ENCODE results near the gene DDX56.
A peak's percentile ranks its signal among the peaks of the same experiment; 100 is the strongest.
"Not testable (repeated sequence)": the region's sequence is repeated elsewhere in the genome, so short reads cannot be mapped to it uniquely, and the experiment has no call there.

DDX56 gene

GRCh38 chr7:44573464-44574286 lies at the start of gene DDX56:
DDX56 (minus strand) TSS chr7:44573908; CDS start chr7:44573895, 13 bp downstream.
- peak; percentile 86 for DNase-seq

DNA sequence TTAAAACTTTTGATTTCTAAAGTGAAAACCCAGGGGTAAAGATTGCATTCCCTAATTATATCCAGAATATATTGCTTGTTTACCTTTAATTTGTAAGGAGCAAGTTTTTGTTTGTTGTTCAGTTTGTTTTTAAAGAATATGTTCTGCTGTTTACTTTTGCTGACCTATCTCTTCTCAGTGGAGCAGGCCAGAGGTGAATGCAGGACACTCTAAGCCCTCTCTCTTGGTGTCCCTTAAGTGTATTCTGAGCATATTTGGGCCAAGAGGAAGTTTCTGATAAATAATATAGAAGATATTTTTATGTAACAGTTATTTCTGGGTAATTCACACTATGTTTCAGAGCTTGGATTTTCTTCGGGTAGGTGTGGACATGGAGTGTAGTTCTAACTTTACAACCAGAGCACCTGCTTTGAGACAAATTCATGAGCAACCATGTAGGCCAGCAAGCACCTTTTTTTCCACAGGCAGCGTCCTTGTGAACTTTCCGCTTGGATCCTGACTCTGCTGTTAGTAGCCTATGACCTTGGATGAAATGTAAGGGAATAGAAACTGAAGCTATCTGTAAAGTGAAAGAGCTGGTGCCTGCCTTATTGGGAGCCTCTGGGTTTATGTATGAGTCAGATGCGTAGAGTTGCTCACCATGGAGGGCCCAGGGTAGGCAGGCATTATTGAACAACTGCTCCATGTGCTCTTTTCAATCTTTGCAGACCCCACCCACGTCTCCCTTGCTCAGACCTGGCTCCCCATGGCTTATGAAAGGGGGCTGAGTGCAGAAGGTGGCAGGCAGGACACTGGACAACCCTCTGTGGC lies 48.8 kb upstream of the DDX56 start:
- DNase-seq: no peak

GRCh38 chr7:44621750-44622103 lies 48.0 kb upstream of the DDX56 start:
- DNase-seq: no peak

- DNase-seq: no peak
Observed at GRCh38 chr7:44621034-44621749, 47.5 kb upstream of the DDX56 start.

- DNase-seq: no peak
Observed at GRCh38 chr7:44618753-44619152, 45.0 kb upstream of the DDX56 start.

DNA sequence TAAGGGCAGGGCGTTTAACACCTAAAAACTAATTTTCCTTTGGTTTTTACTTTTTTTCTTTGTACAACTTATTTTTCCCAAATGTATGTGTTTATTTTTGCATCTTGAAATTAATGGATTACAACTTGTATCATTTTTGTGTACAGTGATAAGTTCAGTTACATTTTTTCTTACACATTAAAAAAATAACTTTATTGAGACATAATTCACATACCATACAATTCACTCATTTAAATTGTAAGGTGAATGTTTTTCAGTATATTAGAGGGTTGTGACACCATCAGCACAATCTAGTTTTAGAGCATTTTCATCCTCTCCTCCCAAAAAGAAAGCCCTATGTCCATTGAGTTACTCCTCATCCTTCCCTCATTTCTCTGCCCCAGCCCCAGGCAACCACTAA lies 44.3 kb upstream of the DDX56 start:
- DNase-seq: no peak

DNA sequence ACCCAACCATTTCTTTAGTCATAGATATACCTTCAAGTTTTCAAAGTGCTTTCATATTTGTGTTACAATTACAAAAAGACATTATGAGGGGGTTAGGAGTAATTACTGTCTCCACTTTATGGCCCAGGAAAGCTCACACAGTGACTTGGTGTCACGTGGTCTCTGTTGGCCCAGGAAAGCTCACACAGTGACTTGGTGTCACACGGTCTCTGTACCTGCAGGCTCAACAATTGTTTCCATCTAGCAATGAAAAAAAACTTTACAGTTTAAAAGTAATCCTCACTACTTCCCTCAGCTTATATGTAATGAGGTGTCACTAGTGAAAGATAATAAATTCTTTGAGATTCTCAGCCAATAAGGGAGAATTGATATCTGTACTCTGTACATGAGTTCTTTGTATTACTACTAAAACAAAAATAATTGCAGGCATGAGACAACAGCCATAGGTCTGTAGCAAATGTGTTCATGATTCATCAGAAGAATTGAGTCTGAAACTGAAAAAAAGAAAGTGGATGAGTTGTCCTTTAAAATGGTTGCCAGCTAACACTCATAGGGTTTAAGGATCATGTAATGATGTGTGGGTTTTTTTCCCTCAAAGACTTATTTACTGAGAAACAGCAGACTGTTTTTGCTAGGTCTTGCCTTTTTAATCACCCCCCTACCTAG lies 43.6 kb upstream of the DDX56 start:
- DNase-seq: no peak

DNA sequence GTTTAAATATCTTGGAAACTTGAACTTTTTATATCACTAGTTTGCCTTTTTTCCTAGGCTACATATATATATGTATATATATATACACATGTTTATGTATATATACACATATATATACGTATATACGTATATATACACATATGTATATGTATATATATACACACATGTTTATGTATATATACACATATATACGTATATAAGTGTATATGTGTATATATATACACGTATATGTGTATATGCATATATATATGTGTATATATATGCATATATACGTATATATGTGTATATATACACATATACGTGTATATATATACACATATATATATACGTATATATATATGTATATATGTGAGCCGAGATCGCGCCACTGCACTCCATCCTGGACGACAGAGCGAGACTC lies 42.8 kb upstream of the DDX56 start:
- DNase-seq: no peak

DNA sequence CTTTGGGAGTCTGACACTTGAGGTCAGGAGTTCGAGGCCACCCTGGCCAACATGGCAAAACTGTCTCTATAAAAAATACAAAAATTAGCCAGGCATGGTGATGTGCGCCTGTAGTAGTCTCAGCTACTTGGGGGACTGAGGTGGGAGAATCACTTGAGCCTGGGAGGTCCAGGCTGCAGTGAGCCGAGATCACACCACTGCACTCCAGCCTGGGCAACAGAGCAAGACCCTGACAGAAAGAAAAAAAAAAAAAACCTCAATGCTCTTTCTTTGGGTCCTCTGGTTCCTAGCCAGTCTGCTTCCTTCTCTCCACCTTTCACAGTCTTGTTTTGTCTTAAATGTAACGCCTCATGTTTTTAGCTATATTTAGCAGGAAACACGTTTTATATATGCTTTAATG lies 42.1 kb upstream of the DDX56 start:
- no peak for DNase-seq

DNA sequence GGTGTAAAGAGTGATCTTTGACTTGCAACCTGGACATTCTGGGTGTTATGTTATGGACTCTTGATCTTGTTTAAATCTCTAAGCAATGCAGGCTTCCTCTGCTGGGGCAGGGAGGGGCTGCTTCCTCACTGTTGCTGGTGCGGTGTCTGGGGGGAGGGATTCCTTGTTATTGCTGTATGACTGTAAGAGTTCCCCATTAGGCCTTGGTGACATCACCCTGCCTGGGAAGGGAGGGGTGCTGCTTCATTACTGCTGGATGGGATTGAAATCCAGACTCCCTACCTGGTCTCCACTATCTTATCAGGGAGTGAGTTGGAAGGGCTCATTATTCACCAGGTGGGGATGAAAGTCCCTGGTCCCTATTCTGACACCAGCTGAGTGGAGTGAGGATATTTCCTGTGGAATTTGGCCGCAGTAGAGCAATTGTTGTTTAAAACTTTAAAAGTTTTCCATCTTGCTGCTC lies 41.5 kb upstream of the DDX56 start:
- DNase-seq: no peak

- DNase-seq: no peak
Observed at GRCh38 chr7:44609829-44610228, 36.1 kb upstream of the DDX56 start.

DNA sequence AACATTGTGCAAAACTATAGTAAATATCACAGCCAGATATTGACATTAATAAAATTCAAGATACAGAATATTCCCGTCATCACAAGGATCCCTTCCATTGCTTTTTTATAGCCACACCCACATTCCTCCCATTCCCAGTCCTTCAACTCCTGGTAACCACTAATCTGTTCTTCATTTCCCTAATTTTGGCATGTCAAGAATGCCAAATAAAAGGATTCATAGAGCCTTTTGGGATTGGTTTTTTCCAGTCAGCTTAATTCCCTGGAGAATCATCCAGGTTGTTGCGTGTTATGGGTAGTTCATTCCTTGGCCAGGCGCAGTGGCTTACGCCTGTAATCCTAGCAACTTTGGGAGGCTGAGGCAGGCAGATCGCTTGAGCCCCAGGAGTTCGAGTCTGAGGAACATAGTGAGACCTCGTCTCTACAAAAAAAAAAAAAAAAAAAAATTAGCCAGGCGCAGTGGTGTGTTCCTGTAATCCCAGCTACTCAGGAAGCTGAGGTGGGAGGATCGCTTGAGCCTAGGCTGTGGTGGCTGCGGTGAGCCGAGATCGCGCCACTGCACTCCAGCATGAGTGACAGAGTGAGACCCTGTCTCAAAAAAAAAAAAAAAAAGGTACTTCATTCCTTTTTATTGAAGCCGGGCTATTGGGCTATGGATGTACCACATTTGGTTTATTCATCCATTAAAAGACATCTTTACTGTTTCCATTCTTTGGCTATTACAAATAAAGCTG lies 35.4 kb upstream of the DDX56 start:
- no peak for DNase-seq

DNA sequence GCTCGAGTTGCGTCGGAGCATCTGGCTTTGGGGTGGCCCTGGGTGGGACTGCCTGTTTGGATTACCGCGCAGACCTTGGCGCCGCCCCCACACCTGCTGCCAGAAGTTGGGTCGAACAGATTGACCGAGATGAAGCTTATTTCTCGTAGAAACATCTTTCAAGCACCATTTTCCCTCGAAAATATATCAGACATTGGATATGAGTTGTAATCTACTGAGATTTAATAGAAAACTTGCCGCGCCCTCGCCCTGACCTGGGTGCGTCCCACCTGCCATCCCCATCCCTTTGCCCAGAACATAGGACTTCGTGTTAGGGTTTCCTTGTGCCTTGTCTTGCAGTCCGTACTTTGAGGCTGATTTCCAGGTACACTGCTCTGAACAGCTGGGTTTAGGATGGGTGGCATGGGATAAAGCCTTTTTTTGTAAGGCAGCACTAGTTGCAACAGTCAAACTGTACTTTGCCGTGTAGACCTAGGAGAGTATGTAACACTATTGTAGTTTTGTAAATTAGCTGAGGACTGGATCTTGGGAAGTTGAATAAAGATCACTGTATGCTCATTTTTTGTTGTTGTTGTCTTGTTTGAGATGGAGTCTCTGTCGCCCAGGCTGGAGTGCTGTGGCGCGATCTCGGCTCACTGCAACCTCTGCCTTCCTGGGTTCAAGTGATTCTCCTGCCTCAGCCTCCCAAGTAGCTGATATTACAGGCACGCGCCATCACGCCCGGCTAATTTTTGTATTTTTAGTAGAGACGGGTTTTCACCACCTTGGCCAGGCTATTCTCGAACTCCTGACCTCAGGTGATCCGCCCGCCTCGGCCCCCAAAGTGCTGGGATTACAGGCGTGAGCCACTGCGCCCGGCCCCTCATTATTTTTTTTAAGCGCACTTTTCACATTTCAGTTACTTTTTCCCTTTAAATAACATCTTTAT lies 33.7 kb upstream of the DDX56 start:
- no peak for DNase-seq

DNA sequence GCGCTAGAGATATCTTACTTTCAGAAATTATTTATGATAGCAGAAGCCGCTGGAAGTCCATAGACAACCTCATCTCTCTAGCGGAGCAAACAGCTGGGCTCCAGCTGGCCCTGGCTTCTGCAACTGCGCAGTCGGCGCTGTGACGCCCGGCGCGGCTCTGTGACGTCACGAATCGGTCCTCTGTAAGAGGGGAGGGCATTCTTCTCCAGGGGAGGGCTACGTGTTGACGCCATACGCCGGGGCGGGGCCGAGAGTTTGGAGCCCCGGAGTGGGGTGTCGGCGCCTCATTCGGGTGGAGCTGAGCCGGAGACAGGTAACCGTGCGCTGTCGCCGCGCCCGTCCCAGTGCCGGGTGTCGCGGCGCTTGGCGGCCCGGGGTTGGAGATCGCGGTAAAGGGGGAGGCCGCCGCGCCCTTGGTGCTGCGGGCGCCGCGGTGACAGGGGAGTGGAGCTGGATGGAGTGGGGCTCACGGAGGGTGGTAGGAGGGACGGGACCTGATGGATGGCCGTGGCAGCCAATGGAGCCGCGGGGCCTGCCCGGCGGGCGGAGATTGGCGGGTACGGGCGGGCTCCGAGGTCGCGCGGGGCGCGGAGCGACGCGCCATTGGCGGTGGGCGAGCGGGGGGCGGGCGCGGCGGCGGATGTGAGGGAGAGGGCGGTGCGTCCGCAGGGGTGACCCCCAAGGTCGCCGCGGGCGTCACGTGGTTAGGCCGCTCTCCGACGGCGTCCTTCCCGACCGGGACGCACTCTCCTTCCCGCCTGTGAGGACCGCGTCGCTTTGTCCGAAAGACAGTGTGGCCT lies 32.8 kb upstream of the DDX56 start, which contains the start of gene OGDH:
OGDH (plus strand) TSS at position 287 of the 800 bp plus-strand sequence. CDS start 17,717 bp downstream, outside the sequence.
- peak; percentile 98 for DNase-seq

GRCh38 chr7:44604941-44605340 lies 31.2 kb upstream of the DDX56 start:
- DNase-seq: no peak

DNA sequence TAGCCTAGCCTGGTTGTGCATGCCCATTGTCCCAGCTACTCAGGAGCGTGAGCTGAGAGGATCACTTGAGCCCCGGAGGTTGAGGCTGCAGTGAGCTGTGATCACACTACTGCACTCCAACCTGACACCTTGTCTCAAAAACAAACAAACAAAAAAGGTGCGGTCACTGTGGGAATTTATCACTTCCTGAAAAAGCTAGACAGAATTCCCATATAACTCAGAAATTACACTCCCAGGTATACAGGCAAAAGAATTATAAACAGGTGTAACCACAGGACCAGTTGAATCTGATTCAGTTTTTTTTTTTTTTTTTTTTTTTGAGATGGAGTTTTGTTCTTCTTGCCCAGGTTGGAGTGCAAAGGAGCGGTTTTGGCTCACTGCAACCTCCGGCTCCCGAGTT lies 29.5 kb upstream of the DDX56 start:
- DNase-seq: no peak

GRCh38 chr7:44602576-44602910 lies 28.8 kb upstream of the DDX56 start:
- DNase-seq: no peak

DNA sequence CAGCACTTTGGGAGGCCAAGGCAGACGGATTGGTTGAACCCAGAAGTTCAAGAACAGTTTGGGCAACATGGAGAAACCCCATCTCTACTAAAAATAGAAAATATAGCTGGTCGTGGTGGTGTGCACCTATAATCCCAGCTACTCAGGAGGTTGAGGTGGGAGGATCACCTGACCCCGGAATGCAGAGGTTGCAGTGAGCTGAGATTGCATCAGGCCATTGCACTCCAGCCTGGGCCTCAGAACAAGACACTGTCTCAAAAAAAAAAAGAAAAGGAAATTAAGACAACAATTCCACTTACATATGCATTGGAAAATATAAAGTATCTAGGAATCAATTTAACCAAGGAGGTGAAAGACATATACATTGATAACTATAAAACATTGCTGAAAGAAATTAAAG lies 25.5 kb upstream of the DDX56 start:
- no peak for DNase-seq

GRCh38 chr7:44597181-44597580 lies 23.5 kb upstream of the DDX56 start:
- not testable (repeated sequence) for DNase-seq

Data from DMS 273 treated with DMSO at 0.1 percent for 48 hours (cell line).